ENCODE results near the gene ZNF654.

DNA sequence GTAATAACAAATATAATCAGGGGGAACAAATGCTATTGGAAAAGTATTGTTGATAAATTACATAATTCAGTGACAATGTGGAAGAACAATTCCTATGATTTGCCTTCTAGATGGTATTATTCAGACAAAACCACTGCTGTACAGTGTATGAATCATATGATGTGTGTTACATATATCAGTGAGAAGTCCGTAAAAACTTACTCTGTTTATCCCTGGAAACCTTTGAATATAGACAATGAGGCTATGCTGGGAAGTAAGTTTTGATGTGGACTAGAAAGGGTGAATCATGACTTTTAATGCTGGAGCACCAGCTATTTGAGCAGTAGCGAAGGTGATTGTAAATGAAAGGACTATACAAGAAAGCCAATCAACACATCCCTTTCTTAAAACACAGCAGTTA is 108.6 kb downstream of the ZNF654 start:
- no peak for TF ChIP-seq POLR2AphosphoS5 (IDR thresholded peaks at IDR 0.05)
- TF ChIP-seq, protein P1, sequence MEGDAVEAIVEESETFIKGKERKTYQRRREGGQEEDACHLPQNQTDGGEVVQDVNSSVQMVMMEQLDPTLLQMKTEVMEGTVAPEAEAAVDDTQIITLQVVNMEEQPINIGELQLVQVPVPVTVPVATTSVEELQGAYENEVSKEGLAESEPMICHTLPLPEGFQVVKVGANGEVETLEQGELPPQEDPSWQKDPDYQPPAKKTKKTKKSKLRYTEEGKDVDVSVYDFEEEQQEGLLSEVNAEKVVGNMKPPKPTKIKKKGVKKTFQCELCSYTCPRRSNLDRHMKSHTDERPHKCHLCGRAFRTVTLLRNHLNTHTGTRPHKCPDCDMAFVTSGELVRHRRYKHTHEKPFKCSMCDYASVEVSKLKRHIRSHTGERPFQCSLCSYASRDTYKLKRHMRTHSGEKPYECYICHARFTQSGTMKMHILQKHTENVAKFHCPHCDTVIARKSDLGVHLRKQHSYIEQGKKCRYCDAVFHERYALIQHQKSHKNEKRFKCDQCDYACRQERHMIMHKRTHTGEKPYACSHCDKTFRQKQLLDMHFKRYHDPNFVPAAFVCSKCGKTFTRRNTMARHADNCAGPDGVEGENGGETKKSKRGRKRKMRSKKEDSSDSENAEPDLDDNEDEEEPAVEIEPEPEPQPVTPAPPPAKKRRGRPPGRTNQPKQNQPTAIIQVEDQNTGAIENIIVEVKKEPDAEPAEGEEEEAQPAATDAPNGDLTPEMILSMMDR (IDR thresholded peaks at IDR 0.05): no peak

Measured in esophagus muscularis mucosa (tissue), 3 donors.